NOMO-1 (cell line): ENCODE results near the gene FOXC2.
A peak's percentile ranks its signal among the peaks of the same experiment; 100 is the strongest.

Experiments used
- DNase-seq, 2 experiments: peaks; one replicate each; lab custom pipeline; 2025; ENCODE audit not compliant: unreplicated experiment in 2 of 2; lab: John Stamatoyannopoulos, UW

Gene FOXC2

GRCh38 chr16:86566601-86566965 is at the start of gene FOXC2:
FOXC2 (plus strand) TSS chr16:86566829; CDS start chr16:86567336, 507 bp downstream.
- no peak for DNase-seq

GRCh38 chr16:86517033-86517432 is 49.6 kb upstream of the FOXC2 start:
- DNase-seq: no peak

- peak in 1 of 2 experiments; percentile 31 for DNase-seq
These were observed 48.9 kb upstream of the FOXC2 start for GRCh38 chr16:86517652-86518258.

GRCh38 chr16:86519007-86519648 is 47.5 kb upstream of the FOXC2 start:
- no peak for DNase-seq

GRCh38 chr16:86519649-86520316 is 46.8 kb upstream of the FOXC2 start:
- DNase-seq: peak in 1 of 2 experiments; percentile 27

GRCh38 chr16:86520317-86521210 is 46.1 kb upstream of the FOXC2 start:
- no peak for DNase-seq

- DNase-seq: peak in 1 of 2 experiments; percentile 43
These were observed 45.1 kb upstream of the FOXC2 start for GRCh38 chr16:86521236-86522197.

- DNase-seq: no peak
These were observed 44.0 kb upstream of the FOXC2 start for GRCh38 chr16:86522634-86523033.

- no peak for DNase-seq
These were observed 43.4 kb upstream of the FOXC2 start for GRCh38 chr16:86523166-86523740.

GRCh38 chr16:86524029-86524428 is 42.6 kb upstream of the FOXC2 start:
- DNase-seq: no peak

- no peak for DNase-seq
These were observed 40.9 kb upstream of the FOXC2 start for GRCh38 chr16:86525696-86526095.

GRCh38 chr16:86527366-86527765 is 39.3 kb upstream of the FOXC2 start:
- no peak for DNase-seq

- no peak for DNase-seq
These were observed 38.3 kb upstream of the FOXC2 start for GRCh38 chr16:86528061-86528929.

GRCh38 chr16:86529160-86529559 is 37.5 kb upstream of the FOXC2 start:
- DNase-seq: no peak

GRCh38 chr16:86530251-86531190 is 36.1 kb upstream of the FOXC2 start:
- DNase-seq: no peak

GRCh38 chr16:86531191-86531545 is 35.5 kb upstream of the FOXC2 start:
- no peak for DNase-seq

GRCh38 chr16:86531641-86532525 is 34.7 kb upstream of the FOXC2 start:
- DNase-seq: no peak
